BE2C (cell line): ENCODE data around the gene TXLNA. TPM values are rescaled to one million over a fixed set of nuclear protein-coding genes. Genes with fewer than 3 reads are reported as not detected.
"Not testable (repeated sequence)": the region's sequence is repeated elsewhere in the genome, so short reads cannot be mapped to it uniquely, and the experiment has no call there.

ENCODE experiments used
- DNase-seq: peaks from one replicate; pipeline ENCODE4 v3.0.0-alpha.2; 2020
- H3K27me3 ChIP-seq: fragments of 250-450 bp; sonication (Bioruptor Pico); 2 replicates; pipeline ENCODE4 v1.5.1; 2020; ENCODE audit warnings: mild to moderate bottlenecking
- H3K36me3 ChIP-seq: fragments of 250-450 bp; sonication (Bioruptor Pico); 2 replicates; pipeline ENCODE4 v1.5.1; 2020; ENCODE audit warnings: mild to moderate bottlenecking
- H3K4me1 ChIP-seq: fragments of 250-450 bp; sonication (Bioruptor Pico); 2 replicates; pipeline ENCODE4 v1.5.1; 2020
- H3K4me3 ChIP-seq: 2 replicates; pipeline ENCODE4 v1.5.1; 2011; ENCODE audit warnings: low read depth, low read length
- H3K9me3 ChIP-seq: fragments of 250-450 bp; sonication (Bioruptor Pico); 2 replicates; pipeline ENCODE4 v1.5.1; 2020
- polyA plus RNA-seq: library from polyadenylated mRNA; unstranded; fragments of >200 nt; gene quantifications from one replicate; pipeline ENCODE4 v1.2.1, GENCODE V29; 2012; ENCODE audit warnings: low read depth, missing spikeins; ENCODE audit not compliant: insufficient read length, insufficient read depth
- TF ChIP-seq, protein P1 (sequence below): IDR thresholded peaks from 2 replicates; pipeline ENCODE4 v1.5.1; 2012; ENCODE audit warnings: mild to moderate bottlenecking, low read depth, low read length

The TXLNA gene
- 27.4 TPM for polyA plus RNA-seq

DNA sequence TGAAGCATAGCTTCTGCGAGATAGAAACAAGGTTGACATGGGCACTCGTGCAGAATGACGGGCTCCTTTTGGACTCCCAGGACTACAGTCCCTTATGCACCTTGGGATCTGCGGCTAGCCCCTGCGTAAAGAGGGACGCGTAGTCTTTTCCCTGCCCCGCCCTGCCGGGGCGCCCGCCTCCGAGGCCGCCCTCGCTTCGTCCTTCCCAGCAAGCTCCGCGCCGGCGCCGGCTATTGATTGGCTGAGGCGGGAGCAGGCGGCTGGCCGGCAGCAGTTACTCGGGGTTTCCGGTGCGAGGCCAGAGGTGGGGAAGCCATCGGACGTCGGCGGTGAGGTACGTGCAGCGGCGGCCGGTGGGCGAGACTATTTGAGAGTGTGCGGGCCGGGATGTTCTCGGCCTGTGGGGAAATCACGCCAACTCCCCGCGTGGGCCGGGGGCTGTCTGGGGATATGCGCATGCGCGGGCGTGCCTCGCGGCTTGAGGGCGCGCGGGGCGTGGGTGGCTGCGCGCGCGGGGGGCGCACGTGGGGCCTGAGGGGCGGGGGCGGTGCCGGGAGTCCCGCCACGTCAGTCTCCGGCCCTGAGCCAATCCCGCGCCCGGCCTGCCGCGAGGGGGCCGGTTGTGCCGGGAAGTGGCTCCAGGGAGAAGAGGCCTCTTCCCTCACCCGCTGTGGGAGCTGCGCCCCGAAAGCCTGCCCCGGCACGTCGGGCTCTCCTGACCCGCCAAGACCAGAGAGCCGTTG lies at the start of gene TXLNA:
Gene TXLNA, plus strand, starts transcription at position 233 of the 743 bp plus-strand sequence. CDS start 671 bp downstream, outside the sequence.
- Histone ChIP-seq H3K4me3 (peak within 1 kb of the TSS; percentile 73), H3K27me3 (no peaks in the 10 kb centered on the region), H3K4me1 (no peaks in the 10 kb centered on the region), H3K36me3 (peaks cover 17% of the 10 kb centered on the region), H3K9me3 (no peaks in the 10 kb centered on the region)
- TF ChIP-seq, protein P1, sequence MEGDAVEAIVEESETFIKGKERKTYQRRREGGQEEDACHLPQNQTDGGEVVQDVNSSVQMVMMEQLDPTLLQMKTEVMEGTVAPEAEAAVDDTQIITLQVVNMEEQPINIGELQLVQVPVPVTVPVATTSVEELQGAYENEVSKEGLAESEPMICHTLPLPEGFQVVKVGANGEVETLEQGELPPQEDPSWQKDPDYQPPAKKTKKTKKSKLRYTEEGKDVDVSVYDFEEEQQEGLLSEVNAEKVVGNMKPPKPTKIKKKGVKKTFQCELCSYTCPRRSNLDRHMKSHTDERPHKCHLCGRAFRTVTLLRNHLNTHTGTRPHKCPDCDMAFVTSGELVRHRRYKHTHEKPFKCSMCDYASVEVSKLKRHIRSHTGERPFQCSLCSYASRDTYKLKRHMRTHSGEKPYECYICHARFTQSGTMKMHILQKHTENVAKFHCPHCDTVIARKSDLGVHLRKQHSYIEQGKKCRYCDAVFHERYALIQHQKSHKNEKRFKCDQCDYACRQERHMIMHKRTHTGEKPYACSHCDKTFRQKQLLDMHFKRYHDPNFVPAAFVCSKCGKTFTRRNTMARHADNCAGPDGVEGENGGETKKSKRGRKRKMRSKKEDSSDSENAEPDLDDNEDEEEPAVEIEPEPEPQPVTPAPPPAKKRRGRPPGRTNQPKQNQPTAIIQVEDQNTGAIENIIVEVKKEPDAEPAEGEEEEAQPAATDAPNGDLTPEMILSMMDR, result no peak
- DNase-seq, result peak; percentile 89

DNA sequence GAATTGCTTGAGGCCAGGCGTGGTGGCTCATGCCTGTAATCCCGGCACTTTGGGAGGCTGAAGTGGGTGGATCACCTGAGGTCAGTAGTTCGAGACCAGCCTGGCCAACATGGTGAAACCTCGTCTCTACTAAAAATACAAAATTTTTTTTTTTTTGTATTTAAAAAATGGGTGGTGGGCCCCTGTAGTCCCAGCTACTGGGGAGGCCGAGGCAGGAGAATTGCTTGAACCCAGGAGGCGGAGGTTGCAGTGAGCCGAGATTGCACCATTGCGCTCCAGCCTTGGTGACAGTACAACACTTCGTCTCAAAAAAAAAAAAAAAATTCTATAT lies 45.6 kb upstream of the TXLNA start:
- DNase-seq, H3K36me3 ChIP-seq, H3K4me1 ChIP-seq: not testable (repeated sequence)

DNA sequence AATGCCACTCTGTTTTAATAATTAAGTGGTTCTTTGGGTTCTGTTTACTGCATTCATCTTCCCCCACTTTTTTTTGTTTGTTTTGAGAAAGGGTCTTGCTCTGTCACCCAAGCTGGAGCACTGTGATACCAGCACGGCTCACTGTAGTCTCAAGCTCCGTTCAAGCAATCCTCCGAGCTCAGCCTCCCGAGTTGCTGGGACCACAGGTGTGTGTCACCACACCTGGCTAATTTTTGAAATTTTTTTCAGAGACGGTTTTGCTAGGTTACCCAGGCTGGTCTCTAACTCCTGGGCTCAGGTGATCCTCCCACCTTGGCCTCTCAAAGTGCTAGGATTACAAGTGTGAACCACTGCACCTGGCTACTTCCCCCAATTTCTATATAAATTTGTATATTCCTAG lies 42.4 kb upstream of the TXLNA start:
- no peaks in the 10 kb centered on the region for H3K27me3 ChIP-seq
- no peaks in the 10 kb centered on the region for H3K9me3 ChIP-seq
- DNase-seq, result no peak
- H3K4me1 ChIP-seq, result no peaks in the 10 kb centered on the region
- no peaks in the 10 kb centered on the region for H3K36me3 ChIP-seq
- no peak overlapping the region for H3K4me3 ChIP-seq
- TF ChIP-seq, protein P1, result no peak

More for the DNA sequence above, 45.6 kb upstream of the TXLNA start:
- not testable (repeated sequence) for H3K4me3 ChIP-seq, H3K9me3 ChIP-seq, H3K27me3 ChIP-seq

DNA sequence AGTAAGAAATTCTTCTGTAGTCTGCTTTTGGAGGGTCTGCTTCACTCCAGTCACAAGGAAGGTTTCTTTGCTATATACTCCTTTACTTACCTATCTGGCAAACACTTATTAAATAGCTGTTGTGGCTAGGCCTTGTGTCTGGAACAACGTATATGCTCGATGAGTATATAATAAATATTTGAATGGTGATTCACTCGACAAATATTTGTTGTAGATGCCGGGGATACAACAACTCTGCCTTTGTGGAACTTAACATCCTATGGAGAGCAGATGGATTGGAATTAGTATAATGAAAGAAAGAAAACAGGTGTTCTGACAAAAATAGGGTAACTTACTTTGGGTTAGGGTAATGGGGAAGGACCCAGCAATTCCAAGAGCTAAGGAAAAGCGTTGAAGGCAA lies 40.5 kb upstream of the TXLNA start:
- no peaks in the 10 kb centered on the region for H3K4me1 ChIP-seq
- H3K4me3 ChIP-seq, result no peak overlapping the region
- no peaks in the 10 kb centered on the region for H3K27me3 ChIP-seq
- H3K36me3 ChIP-seq, result no peaks in the 10 kb centered on the region
- TF ChIP-seq, protein P1, result no peak
- no peak for DNase-seq
- no peaks in the 10 kb centered on the region for H3K9me3 ChIP-seq

DNA sequence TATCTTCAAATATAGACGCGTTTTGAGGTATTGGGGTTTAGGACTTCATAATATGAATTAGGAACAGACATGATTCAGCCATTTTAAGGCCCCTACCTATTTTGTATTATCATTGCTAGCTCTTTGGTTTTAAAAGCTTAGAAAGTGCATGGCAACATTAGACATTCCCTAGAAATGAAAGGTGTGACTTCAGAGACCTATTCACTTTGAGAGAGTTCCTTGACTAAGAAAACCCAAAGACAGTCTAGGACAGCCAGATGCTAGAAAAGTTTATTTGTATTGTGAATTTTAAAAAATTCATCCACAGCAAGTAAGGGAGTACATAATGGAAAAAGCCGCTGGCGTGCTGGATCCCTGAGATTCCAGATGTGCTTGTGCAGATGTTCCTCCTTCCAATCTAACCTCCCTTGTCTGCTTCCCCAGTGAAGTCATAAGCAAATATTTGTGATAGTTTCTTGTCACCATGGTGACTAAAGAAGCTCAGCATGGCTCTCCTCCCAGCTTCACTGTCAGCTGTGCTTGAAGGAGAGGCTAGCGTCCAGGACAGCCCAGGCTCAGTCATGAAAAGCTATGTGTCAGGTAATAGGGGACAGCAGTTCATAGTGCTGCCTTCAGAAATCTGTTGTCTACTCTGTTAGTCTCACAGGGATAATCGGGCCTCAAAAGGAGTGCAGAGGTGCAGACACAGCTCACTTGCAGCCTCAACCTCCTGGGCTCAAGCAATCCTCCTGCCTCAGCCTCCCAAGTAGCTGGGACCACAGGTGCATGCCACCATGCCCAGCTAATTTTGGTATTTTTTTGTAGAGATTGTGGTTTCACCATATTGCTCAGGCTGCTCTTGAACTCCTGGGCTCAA lies 36.8 kb upstream of the TXLNA start:
- TF ChIP-seq, protein P1, result no peak
- Histone ChIP-seq H3K4me3 (no peak overlapping the region), H3K4me1 (no peaks in the 10 kb centered on the region), H3K27me3 (no peaks in the 10 kb centered on the region), H3K9me3 (no peaks in the 10 kb centered on the region), H3K36me3 (no peaks in the 10 kb centered on the region)
- DNase-seq, result no peak

DNA sequence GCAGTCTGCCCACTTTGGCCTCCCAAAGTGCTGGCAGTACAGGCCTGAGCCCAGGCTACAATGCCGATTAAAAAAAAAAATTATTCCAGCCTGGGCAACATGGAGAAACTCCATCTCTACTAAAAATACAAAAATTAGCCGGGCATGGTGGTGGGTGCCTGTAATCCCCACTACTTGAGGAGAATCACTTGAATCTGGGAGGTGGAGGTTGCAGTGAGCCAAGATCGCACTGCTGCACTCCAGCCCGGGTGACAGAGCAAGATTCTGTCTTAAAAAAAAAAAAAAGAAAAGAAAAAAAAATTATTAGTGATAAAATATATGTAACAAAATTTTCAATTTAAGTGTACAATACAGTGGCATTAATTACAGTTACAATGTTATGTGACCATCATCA lies 36.2 kb upstream of the TXLNA start:
- not testable (repeated sequence) for H3K36me3 ChIP-seq, DNase-seq, H3K4me1 ChIP-seq, H3K4me3 ChIP-seq, H3K27me3 ChIP-seq, H3K9me3 ChIP-seq

DNA sequence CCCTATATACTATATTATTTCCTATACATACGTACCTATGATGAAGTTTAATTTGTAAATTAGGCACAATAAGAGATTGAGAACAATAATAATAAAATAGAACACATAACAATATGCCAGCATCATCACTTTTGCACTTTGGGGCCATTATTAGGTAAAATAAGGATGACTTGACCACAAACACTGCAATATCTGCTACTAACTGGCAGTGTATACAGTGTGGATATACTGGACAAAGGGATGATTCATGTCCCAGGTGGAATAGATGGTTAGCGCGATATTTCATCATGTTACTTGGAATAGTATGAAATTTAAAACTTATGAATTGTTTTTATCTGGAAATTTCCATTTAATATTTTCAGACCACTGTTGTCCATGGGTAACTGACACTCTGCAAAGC lies 35.4 kb upstream of the TXLNA start:
- TF ChIP-seq, protein P1, result no peak
- H3K4me1 ChIP-seq, result no peaks in the 10 kb centered on the region
- no peak overlapping the region for H3K4me3 ChIP-seq
- no peaks in the 10 kb centered on the region for H3K36me3 ChIP-seq
- no peak for DNase-seq
- no peaks in the 10 kb centered on the region for H3K9me3 ChIP-seq
- H3K27me3 ChIP-seq, result no peaks in the 10 kb centered on the region

DNA sequence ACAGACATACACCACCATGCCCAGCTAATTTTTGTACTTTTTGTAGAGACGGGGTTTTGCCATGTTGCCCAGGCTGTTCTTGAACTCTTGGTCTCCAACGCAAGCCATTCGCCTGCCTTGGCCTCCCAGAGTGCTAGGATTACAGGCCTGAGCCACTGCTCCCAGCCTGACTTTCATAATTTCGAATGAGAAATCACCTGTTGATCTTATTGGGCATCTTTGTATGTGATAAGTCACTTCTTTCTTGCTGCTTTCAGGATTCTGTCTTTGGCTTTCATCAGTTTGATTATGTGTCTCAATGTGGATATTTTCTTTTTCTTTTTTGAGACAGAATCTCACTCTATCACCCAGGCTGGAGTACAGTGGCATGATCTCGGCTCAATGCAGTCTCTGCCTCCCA lies 31.7 kb upstream of the TXLNA start:
- not testable (repeated sequence) for DNase-seq, H3K36me3 ChIP-seq, H3K4me1 ChIP-seq, H3K27me3 ChIP-seq, H3K4me3 ChIP-seq, H3K9me3 ChIP-seq
